HepG2 (cell line): ENCODE measurements around the gene PLEKHG4. TPM values are rescaled to one million over a fixed set of nuclear protein-coding genes. Genes with fewer than 3 reads are reported as not detected.

Experiments
- ATAC-seq: fragments of 200-7000 bp; cut with Tn5 transposase; 3 replicates; pipeline ENCODE4 v1.9.1; 2020; ENCODE audit warnings: mild to moderate bottlenecking, moderate library complexity
- BruUV-seq: library from RNA; stranded (reverse); fragments of 400-500 nt; replicated peaks from 2 replicates; lab custom pipeline; 2021; lab: Mats Ljungman, UMichigan
- CTCF ChIA-PET: fragments of 300-600 bp; formaldehyde crosslinking; extraction: SDS; loops from one replicate; lab custom pipeline; 2021; ENCODE audit warnings: low total read pairs, inconsistent platforms, low intra/inter-chr PET ratio; lab: Yijun Ruan, JAX
- POLR2A ChIA-PET: fragments of 350-600 bp; sonication (Branson Sonifier 250); formaldehyde crosslinking; loops from one replicate; lab custom pipeline; 2020; ENCODE audit warnings: antibody characterized with exemption, inconsistent platforms; lab: Yijun Ruan, JAX
- DNase-seq: peaks from one replicate; pipeline ENCODE4 v3.0.0-alpha.2; 2015; ENCODE audit warnings: low spot score
- FAIRE-seq: peaks from 3 replicates; lab custom pipeline; 2011; peaks lifted over from hg19 to GRCh38; lab: Jason Lieb, UNC
- H2AFZ ChIP-seq: one replicate; pipeline ENCODE4 v1.6.1; 2011; ENCODE audit warnings: low read length, inconsistent platforms
- H3K27ac ChIP-seq: fragments of 300-600 bp; 3 replicates; pipeline ENCODE4 v1.8.0; 2011; ENCODE audit warnings: mixed run types, mild to moderate bottlenecking, mixed read lengths, low read length, inconsistent platforms; ENCODE audit not compliant: insufficient read depth; ENCODE audit errors: extremely low read length
- H3K27me3 ChIP-seq, 2 experiments: fragments of 200-600 bp in 1 of 2; 2 replicates in 1 of 2; 3 replicates in 1 of 2; pipeline versions ENCODE4 v1.6.0 to v1.8.0; 2011; ENCODE audit warnings: low read length in 2 of 2, mild to moderate bottlenecking in 2 of 2, moderate library complexity in 2 of 2, inconsistent platforms in 1 of 2; ENCODE audit not compliant: insufficient read depth in 2 of 2, control insufficient read depth in 1 of 2
- H3K36me3 ChIP-seq, 2 experiments: fragments of 200-600 bp in 1 of 2; replicated peaks in 1 of 2; 2 replicates in 1 of 2; 3 replicates in 1 of 2; pipeline versions ENCODE4 v1.5.1 to v1.8.0; 2011; ENCODE audit warnings: low read length in 2 of 2, inconsistent platforms in 1 of 2; ENCODE audit not compliant: insufficient read depth in 2 of 2, control insufficient read depth in 1 of 2
- H3K4me1 ChIP-seq: 2 replicates; pipeline ENCODE4 v1.5.1; 2012; ENCODE audit warnings: low read length, inconsistent platforms; ENCODE audit not compliant: insufficient read depth
- H3K4me2 ChIP-seq: 2 replicates; pipeline ENCODE4 v1.6.0; 2011; ENCODE audit warnings: low read depth, low read length, inconsistent platforms
- H3K4me3 ChIP-seq, 3 experiments: fragments of 200-600 bp in 1 of 3; sonication (generic), shearing (Covaris generic) in 1 of 3; replicated peaks in 1 of 3; 2 replicates each; pipeline ENCODE4 v1.5.1; 2011 to 2016; ENCODE audit warnings: low read length in 3 of 3, inconsistent platforms in 2 of 3, low read depth in 2 of 3, mild to moderate bottlenecking in 2 of 3, control low read depth in 1 of 3, mixed read lengths in 1 of 3; ENCODE audit not compliant: insufficient read depth in 1 of 3
- H3K79me2 ChIP-seq: one replicate; pipeline ENCODE4 v1.6.1; 2011; ENCODE audit warnings: low read length, inconsistent platforms; ENCODE audit not compliant: insufficient read depth
- H3K9ac ChIP-seq: 2 replicates; pipeline ENCODE4 v1.6.0; 2011; ENCODE audit warnings: mild to moderate bottlenecking, low read depth, low read length, inconsistent platforms; ENCODE audit not compliant: insufficient read depth
- H3K9me3 ChIP-seq: 2 replicates; pipeline ENCODE4 v1.5.1; 2012; ENCODE audit warnings: mild to moderate bottlenecking, low read length
- H4K20me1 ChIP-seq: 2 replicates; pipeline ENCODE4 v1.6.0; 2011; ENCODE audit warnings: inconsistent platforms, mild to moderate bottlenecking, low read length, moderate library complexity; ENCODE audit not compliant: insufficient read depth
- KDM2A ChIP-seq: sonication (generic); formaldehyde crosslinking; IDR thresholded peaks from 2 replicates; pipeline ENCODE4 v1.4.0; 2020; ENCODE audit warnings: low read depth, missing genetic modification reagents, borderline replicate concordance
- ZNF121 ChIP-seq: sonication (generic); formaldehyde crosslinking; IDR thresholded peaks from 2 replicates; pipeline ENCODE4 v1.5.0; 2020; ENCODE audit warnings: mild to moderate bottlenecking, missing genetic modification reagents
- ZNF362 ChIP-seq: sonication (generic); formaldehyde crosslinking; IDR thresholded peaks from 2 replicates; pipeline ENCODE4 v1.4.0; 2020; ENCODE audit warnings: missing genetic modification reagents, mild to moderate bottlenecking, borderline replicate concordance
- ZSCAN31 ChIP-seq: sonication (generic); formaldehyde crosslinking; IDR thresholded peaks from 2 replicates; pipeline ENCODE4 v1.5.0; 2020; ENCODE audit warnings: low read depth, mild to moderate bottlenecking, missing genetic modification reagents
- WGBS: methylation state at CpG from one replicate; pipeline ENCODE4 v1.1.6; 2017; ENCODE audit warnings: low lambda C conversion rate; 5-methylcytosine and 5-hydroxymethylcytosine counted together
- in situ Hi-C: cut with HindIII; loops from 2 replicates; pipeline ENCODE4 v1.10.0; 2017; ENCODE audit warnings: low pct_unique_long_range_greater_than_20kb; ENCODE audit not compliant: extremely low pct_ligation_motif_present
- intact Hi-C: fragments of 100-400 bp; cut with micrococcal nuclease; formaldehyde crosslinking; loops from one replicate; pipeline ENCODE4 v1.10.0; 2022; ENCODE audit not compliant: unreplicated experiment
- polyA plus RNA-seq, 8 experiments: library from polyadenylated mRNA; depleted of rRNA in 3 of 8; stranded (reverse) in 7 of 8; unstranded in 1 of 8; fragments of >200 nt; fragmentation: Illumina TruSeq in 4 of 8; extraction: Trizol in 4 of 8; gene quantifications; 2 replicates each; pipeline versions ENCODE4 v1.2.1 to v1.2.3, GENCODE V29; 2011 to 2016; ENCODE audit warnings: low read depth in 4 of 8, missing spikeins in 1 of 8, mixed read lengths in 1 of 8; ENCODE audit not compliant: insufficient read depth in 1 of 8
- total RNA-seq, 5 experiments: library from RNA; depleted of rRNA; stranded (reverse); fragments of >200 nt; fragmentation: Illumina TruSeq; extraction: Trizol; gene quantifications; 2 replicates each; pipeline ENCODE4 v1.2.3, GENCODE V29; 2016; ENCODE audit warnings: low read depth in 1 of 5

Gene PLEKHG4
- total and polyA plus RNA-seq, 2 of the 13 experiments (the other 11 are each of a cell fraction or from before 2014, with no cell fraction given) = 7.1 to 13.6 TPM

- Histone ChIP-seq H2AFZ (no peak overlapping the region), H3K4me1 (no peaks in the 10 kb centered on the region), H3K4me3 (no peak overlapping the region), H4K20me1 (no peaks in the 10 kb centered on the region)
- BruUV-seq = no TSS peak
- POLR2A ChIA-PET = interaction anchor here (1.8 kb wide), 1 partner anchor 19 kb away, joined by 5 read pairs; the partner anchor contains the start of gene FHOD1
- DNase-seq = no peak
- TF ChIP-seq ZSCAN31 (CRISPR knock-in tag) (no peak), KDM2A (0 out of 2 replicates have a peak, but pooled peaks have one; percentile 19)
- TF ChIP-seq, all 625 proteins: peak for 1
- H3K27ac ChIP-seq = no peak overlapping the region
- intact Hi-C loops = no loop called here
- 43% methylated on average over 8 of the region's 8 CpGs for WGBS
- FAIRE-seq (no peak), ATAC-seq (no peak)
- CTCF ChIA-PET = interaction anchor here (1.5 kb wide), 1 partner anchor 11 kb away, joined by 3 read pairs; no protein-coding TSS in a partner anchor
- H3K79me2 ChIP-seq = no peaks in the 10 kb centered on the region
- no peak overlapping the region for H3K4me2 ChIP-seq
- H3K27me3 ChIP-seq = peaks cover 8 to 40% of the 10 kb centered on the region in 2 experiments; a peak in 4 of 5 replicates
- H3K9ac ChIP-seq = no peak overlapping the region
- H3K9me3 ChIP-seq = no peaks in the 10 kb centered on the region
- in situ Hi-C loops = no loop called here
- no peaks in the 10 kb centered on the region for H3K36me3 ChIP-seq
Measured at GRCh38 chr16:67265834-67266233, 13.5 kb upstream of the PLEKHG4 start.

- DNase-seq (peak; percentile 43), ATAC-seq (no peak), FAIRE-seq (no peak)
- no peak overlapping the region for H3K27ac ChIP-seq
- intact Hi-C loops (no loop called here), in situ Hi-C loops (no loop called here)
- H2AFZ ChIP-seq = no peak overlapping the region
- H3K4me2 ChIP-seq = no peak overlapping the region
- H3K9ac ChIP-seq = no peak overlapping the region
- no peaks in the 10 kb centered on the region; the same call in 1 of the 2 replicates for H4K20me1 ChIP-seq
- BruUV-seq = no TSS peak
- H3K9me3 ChIP-seq = no peaks in the 10 kb centered on the region
- ChIA-PET CTCF (no interaction called here), POLR2A (interaction anchor here (0.7 kb wide), 2 partner anchors 15 to 30 kb away, joined by 3 read pairs; no protein-coding TSS in a partner anchor)
- H3K4me1 ChIP-seq = no peaks in the 10 kb centered on the region
- no peak for TF ChIP-seq ZNF121 (CRISPR knock-in tag)
- TF ChIP-seq ZNF362 (CRISPR knock-in tag) = 0 out of 2 replicates have a peak, but pooled peaks have one; percentile 12
- H3K36me3 ChIP-seq = no peaks in the 10 kb centered on the region
- peaks cover 8 to 32% of the 10 kb centered on the region in 2 experiments; a peak in 4 of 5 replicates for H3K27me3 ChIP-seq
- 21% methylated on average over 5 of the region's 5 CpGs for WGBS
- no peak overlapping the region for H3K4me3 ChIP-seq
- H3K79me2 ChIP-seq = no peaks in the 10 kb centered on the region
Measured at GRCh38 chr16:67268136-67268579, 11.2 kb upstream of the PLEKHG4 start.
